ENCODE data around the gene CDH23. TPM values are rescaled to one million over a fixed set of nuclear protein-coding genes. Genes with fewer than 3 reads are reported as not detected.

CDH23 gene
- polyA plus RNA-seq, 1 donor from 2014 or later: 6.6 TPM

DNA sequence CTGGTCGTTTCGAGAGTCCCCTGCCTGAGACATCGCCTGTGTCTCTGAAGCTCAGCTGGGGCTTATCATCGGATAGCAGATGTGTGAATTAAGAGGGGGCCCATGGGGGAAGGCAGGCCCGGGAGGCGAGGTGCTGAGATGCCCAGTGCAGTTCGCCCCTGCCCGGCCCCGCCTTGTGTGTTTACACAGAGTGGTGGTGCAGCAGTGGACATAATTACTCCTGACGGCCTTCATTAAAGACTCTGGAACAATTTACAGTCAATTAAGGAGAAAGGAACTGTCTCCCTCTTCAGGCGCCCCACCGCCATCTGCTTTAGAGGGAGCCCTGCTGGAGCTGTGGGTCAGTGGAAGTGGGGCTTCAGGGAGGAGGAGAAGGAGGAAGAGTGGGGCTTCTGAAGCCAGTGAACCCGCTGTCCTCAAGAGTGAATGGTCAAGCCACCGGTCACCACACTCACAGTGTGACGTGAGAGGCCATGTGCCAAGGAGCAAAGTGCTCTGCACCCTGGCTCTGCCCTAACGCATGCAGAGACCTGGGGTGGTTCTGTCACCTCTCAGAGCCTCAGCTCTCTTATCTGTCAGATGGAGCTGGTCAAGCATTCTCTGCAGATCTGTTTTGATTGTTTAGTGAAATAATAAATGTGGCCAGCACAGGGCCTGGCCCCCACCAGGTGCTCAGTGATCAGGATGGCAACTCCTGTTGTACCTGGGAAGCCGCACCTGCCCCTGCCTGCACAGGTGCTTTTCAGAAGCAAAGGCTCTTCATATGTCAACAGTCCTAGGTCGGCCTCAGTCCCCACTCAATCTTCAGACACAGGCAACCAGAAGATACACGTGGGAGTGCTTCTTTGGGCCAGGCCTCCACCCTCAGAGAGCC is 65.6 kb downstream of the CDH23 start:
- no peak for TF ChIP-seq POLR2AphosphoS5 (IDR thresholded peaks at IDR 0.05)
- TF ChIP-seq, protein P1, sequence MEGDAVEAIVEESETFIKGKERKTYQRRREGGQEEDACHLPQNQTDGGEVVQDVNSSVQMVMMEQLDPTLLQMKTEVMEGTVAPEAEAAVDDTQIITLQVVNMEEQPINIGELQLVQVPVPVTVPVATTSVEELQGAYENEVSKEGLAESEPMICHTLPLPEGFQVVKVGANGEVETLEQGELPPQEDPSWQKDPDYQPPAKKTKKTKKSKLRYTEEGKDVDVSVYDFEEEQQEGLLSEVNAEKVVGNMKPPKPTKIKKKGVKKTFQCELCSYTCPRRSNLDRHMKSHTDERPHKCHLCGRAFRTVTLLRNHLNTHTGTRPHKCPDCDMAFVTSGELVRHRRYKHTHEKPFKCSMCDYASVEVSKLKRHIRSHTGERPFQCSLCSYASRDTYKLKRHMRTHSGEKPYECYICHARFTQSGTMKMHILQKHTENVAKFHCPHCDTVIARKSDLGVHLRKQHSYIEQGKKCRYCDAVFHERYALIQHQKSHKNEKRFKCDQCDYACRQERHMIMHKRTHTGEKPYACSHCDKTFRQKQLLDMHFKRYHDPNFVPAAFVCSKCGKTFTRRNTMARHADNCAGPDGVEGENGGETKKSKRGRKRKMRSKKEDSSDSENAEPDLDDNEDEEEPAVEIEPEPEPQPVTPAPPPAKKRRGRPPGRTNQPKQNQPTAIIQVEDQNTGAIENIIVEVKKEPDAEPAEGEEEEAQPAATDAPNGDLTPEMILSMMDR (IDR thresholded peaks at IDR 0.05; ENCODE audit: poor library complexity, severe bottlenecking): no peak
- TF ChIP-seq EZH2 (IDR thresholded peaks at IDR 0.05; ENCODE audit: borderline replicate concordance, insufficient read depth, low read length, poor library complexity, severe bottlenecking): no peak
- Histone ChIP-seq H3K9me2 (ENCODE audit: insufficient read depth, low read length) (no peaks in the 10 kb centered on the region), H3F3A (ENCODE audit: insufficient read depth, low read length, poor library complexity, severe bottlenecking) (no peaks in the 10 kb centered on the region), H3K4me2 (ENCODE audit: low read length) (no peak overlapping the region), H3K36me3 (ENCODE audit: insufficient read depth, low read length) (no peaks in the 10 kb centered on the region), H3K27me3 (ENCODE audit: insufficient read depth, low read depth, low read length) (no peaks in the 10 kb centered on the region), H3K9ac (ENCODE audit: low read length) (no peak overlapping the region), H3K79me2 (replicated peaks; ENCODE audit: insufficient read depth, low read length) (no peaks in the 10 kb centered on the region), H3K4me3 (ENCODE audit: low read length) (no peak overlapping the region), H4K20me1 (ENCODE audit: insufficient read depth) (no peaks in the 10 kb centered on the region), H3K9me3 (ENCODE audit: low read length) (no peaks in the 10 kb centered on the region), H2AFZ (ENCODE audit: low read depth, low read length) (no peak overlapping the region), H3K27ac (ENCODE audit: low read length) (no peak overlapping the region)

DNA sequence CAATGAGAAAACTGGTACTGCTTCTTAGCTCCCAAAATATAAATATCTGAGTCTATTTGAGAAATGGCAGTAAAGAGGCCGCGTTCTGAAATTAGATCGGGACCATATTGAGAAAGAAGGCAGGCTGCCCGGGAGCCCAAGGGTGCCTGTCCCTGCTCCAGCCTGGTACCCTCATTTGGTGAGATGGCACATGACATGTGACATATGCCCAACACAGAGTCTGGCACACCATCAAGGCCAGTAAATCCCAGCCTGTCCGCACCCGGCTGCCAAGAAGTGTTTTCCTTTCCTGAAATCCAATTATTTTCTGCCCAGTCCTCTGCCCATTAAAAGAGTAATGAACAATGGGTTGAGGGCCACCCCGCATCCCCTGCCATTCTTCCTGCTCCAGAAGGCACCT is 66.4 kb downstream of the CDH23 start:
- no peaks in the 10 kb centered on the region for H3F3A ChIP-seq (ENCODE audit: insufficient read depth, low read length, poor library complexity, severe bottlenecking)
- H3K27ac ChIP-seq (ENCODE audit: low read length): no peak overlapping the region
- no peak overlapping the region for H2AFZ ChIP-seq (ENCODE audit: low read depth, low read length)
- H3K36me3 ChIP-seq (ENCODE audit: insufficient read depth, low read length): no peaks in the 10 kb centered on the region
- H3K9me2 ChIP-seq (ENCODE audit: insufficient read depth, low read length): no peaks in the 10 kb centered on the region
- no peak overlapping the region for H3K4me2 ChIP-seq (ENCODE audit: low read length)
- no peaks in the 10 kb centered on the region for H4K20me1 ChIP-seq (ENCODE audit: insufficient read depth)
- H3K79me2 ChIP-seq (replicated peaks; ENCODE audit: insufficient read depth, low read length): no peaks in the 10 kb centered on the region
- TF ChIP-seq EZH2 (IDR thresholded peaks at IDR 0.05; ENCODE audit: borderline replicate concordance, insufficient read depth, low read length, poor library complexity, severe bottlenecking) (no peak), TAF1 (IDR thresholded peaks at IDR 0.05; ENCODE audit: low read depth) (no peak), POLR2AphosphoS5 (IDR thresholded peaks at IDR 0.05) (no peak), RAD21 (conservative IDR thresholded peaks at IDR 0.05) (no peak)
- TF ChIP-seq, protein P2, sequence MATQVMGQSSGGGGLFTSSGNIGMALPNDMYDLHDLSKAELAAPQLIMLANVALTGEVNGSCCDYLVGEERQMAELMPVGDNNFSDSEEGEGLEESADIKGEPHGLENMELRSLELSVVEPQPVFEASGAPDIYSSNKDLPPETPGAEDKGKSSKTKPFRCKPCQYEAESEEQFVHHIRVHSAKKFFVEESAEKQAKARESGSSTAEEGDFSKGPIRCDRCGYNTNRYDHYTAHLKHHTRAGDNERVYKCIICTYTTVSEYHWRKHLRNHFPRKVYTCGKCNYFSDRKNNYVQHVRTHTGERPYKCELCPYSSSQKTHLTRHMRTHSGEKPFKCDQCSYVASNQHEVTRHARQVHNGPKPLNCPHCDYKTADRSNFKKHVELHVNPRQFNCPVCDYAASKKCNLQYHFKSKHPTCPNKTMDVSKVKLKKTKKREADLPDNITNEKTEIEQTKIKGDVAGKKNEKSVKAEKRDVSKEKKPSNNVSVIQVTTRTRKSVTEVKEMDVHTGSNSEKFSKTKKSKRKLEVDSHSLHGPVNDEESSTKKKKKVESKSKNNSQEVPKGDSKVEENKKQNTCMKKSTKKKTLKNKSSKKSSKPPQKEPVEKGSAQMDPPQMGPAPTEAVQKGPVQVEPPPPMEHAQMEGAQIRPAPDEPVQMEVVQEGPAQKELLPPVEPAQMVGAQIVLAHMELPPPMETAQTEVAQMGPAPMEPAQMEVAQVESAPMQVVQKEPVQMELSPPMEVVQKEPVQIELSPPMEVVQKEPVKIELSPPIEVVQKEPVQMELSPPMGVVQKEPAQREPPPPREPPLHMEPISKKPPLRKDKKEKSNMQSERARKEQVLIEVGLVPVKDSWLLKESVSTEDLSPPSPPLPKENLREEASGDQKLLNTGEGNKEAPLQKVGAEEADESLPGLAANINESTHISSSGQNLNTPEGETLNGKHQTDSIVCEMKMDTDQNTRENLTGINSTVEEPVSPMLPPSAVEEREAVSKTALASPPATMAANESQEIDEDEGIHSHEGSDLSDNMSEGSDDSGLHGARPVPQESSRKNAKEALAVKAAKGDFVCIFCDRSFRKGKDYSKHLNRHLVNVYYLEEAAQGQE (IDR thresholded peaks at IDR 0.05; ENCODE audit: borderline replicate concordance): no peak
- no peaks in the 10 kb centered on the region for H3K27me3 ChIP-seq (ENCODE audit: insufficient read depth, low read depth, low read length)
- no peak overlapping the region for H3K4me3 ChIP-seq (ENCODE audit: low read length)
- H3K9me3 ChIP-seq (ENCODE audit: low read length): no peaks in the 10 kb centered on the region
- no peak overlapping the region for H3K9ac ChIP-seq (ENCODE audit: low read length)

Measured in neural cell (in vitro differentiated cells).